ENCODE data around the gene RAB40C. TPM values are rescaled to one million over a fixed set of nuclear protein-coding genes. Genes with fewer than 3 reads are reported as not detected.

RAB40C gene, protein sequence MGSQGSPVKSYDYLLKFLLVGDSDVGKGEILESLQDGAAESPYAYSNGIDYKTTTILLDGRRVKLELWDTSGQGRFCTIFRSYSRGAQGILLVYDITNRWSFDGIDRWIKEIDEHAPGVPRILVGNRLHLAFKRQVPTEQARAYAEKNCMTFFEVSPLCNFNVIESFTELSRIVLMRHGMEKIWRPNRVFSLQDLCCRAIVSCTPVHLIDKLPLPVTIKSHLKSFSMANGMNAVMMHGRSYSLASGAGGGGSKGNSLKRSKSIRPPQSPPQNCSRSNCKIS
- total RNA-seq (2014; rRNA removed; shearing (Covaris generic)) = 15.6 and 17.4 TPM in 2 replicates

DNA sequence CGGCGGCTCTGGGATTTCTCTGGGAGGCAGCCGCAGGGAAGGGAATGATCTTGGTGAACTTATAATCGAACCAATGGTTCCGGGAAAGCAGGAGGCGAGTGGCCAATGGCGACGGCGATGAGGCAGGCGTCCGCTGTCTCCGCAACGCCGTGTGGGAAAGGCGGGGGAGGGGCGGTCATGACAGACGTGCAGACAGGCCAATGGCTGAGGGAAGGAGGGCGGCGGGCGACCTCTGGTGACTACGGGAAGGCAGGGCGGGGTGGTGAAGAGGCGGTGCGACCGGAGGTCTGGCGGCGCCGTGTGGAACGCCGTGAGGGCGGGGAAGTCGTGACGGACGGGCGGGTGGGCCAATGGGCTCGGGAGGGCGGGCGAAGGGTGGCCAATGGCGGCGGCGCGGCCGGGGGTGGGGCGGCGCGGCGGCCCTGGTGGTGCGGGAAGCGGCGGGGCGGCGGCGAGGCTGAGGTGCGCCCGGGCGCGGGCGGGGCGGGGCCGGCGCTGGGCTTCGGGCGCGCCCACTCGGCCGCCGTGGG is at the start of gene RAB40C:
RAB40C (plus strand) TSS at position 409 of the 530 bp plus-strand sequence. CDS start 226 bp downstream, outside the sequence.

DNA sequence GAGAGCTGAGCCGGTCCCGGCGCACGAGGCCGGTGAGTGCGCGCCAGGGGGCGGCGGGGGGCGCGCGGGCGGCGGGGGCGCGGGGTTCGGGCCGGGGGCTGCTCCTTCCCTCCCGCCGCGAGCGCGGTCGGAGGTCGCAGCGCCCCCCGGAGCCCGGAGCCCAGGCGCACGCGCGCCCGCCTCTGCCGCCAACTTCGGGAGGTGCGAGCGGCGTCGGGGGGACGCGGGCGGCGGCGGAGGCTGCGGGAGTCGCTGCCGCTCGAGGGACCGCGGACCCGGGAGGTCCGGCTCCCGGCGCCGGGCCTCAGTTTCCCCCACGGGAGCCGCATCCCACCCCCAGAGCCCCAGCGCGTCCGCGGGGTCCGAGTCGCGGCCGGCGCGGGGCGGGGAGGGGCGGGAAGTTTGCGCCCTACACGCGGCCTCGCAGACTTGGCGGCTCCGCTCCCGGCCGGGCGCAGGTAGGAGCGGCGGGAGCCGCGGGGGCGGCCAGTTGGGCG is 29.6 kb upstream of the RAB40C start, which contains the start of gene PRR35:
PRR35 (plus strand) TSS at position 191 of the 497 bp plus-strand sequence. CDS start 2,901 bp downstream, outside the sequence.

DNA sequence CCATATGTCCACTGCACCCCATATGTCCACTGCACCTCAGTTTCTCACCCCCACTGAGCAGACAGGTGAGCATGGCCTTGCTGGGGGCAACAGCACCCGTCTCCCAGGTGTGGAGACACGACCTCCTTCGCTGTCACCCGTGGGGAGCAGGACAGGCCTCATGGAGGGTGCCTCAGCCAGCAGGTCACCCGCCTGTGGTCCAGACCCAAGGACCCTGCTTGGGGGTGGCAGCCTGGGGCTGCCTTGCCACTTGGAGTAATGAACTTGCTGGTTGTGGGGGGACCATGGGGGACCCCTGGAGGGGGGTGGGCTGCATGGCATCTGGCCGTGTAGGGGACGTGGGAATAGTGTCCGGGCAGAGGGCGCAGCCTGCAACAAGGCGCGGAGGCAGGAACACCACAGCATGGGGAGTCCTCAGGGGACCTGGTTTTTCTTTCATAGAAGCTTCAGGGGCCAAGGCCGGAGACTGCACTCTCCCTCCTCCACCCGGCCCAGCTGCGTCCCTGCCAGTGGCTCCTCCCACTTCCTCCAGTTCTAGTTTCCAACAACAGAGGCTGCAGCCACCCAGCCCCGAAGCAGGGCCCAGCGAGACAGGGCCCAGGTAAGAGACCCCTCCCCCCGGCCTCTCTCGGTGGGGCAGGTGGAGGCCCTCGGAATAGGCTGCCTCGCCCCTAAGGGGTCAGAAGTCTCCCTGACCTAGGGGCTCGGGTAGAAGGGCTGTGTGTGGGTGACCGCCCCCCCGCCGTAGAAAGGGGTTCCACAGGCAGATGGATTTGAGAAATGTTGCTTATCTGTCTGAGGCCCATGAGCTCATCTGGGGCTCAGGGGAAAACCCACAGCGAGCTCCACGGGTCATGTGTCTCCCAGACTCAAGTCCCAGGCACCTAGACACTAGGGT is 23.1 kb upstream of the RAB40C start, which contains the start of gene NHLRC4:
NHLRC4 (plus strand) TSS at position 531 of the 898 bp plus-strand sequence. CDS start 1,043 bp downstream, outside the sequence.

DNA sequence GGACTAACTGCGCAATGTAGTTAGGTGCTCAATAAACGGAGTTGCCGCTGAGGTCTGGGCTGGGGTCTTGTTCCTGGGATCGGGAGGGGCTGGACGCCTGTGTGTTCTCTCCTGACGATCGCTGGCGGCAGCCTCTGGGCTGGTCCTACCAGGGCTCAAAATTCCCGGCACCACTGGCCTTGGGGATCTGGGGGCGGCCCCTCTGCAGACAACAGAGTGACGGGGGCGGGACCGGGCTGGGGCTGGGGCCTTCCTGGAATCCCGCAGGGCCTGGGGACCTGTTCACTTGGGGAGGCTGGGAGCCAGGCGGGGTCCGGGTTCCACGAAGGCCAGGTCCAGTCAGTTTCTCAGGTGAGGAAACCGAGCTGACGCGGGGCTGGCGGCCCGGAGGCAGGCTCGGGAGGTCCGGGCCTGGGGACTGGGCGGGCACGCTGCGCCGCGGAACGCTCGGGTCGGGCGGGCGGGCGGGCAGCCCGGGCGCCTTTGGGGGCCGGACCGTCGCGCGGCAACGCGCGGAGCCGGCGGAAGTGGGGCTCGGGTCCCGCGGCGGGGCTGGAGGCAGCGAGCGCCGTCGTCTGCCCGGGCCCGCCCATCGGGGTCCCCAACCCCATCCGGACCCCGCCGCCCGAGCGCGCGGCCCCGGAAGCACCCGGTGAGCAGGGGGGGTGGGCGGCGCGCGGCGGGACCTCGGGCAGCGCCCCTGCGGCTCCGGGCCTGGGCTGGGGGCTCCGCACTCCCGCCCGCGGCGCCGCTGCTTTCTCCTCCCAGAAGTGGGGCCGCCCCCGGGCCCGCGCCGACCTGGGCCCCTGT is 20.2 kb upstream of the RAB40C start, which contains the start of gene PIGQ:
PIGQ (plus strand) TSS at position 524 of the 810 bp plus-strand sequence. CDS start 4,107 bp downstream, outside the sequence.

DNA sequence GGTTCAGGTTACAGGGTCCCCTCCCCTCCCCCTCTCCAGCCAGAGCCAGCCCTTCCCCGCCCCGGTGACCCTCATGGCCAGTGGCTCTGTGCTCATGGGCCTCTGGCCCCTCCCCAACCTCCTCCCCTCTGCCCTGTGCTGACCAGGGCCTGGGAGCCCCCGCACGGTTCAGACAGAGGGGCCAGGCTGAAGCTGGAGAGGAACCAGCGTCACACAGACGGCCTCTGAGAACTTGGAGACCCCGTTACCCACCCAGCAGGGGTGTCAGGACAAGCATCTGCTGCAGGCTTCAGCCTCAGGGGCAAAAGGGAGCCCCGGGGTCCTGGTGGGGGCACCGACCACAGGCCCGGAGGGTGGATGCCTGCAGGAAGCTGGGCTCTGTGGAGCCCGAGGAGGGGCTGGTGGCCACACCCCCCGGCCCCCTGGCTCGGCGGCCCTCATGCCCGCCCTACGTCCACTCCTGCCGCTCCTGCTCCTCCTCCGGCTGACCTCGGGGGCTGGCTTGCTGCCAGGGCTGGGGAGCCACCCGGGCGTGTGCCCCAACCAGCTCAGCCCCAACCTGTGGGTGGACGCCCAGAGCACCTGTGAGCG is 41.0 kb downstream of the RAB40C start, which contains the start of gene WFIKKN1:
WFIKKN1 (plus strand) TSS at position 171 of the 591 bp plus-strand sequence; CDS start at position 440, 269 bp downstream.

DNA sequence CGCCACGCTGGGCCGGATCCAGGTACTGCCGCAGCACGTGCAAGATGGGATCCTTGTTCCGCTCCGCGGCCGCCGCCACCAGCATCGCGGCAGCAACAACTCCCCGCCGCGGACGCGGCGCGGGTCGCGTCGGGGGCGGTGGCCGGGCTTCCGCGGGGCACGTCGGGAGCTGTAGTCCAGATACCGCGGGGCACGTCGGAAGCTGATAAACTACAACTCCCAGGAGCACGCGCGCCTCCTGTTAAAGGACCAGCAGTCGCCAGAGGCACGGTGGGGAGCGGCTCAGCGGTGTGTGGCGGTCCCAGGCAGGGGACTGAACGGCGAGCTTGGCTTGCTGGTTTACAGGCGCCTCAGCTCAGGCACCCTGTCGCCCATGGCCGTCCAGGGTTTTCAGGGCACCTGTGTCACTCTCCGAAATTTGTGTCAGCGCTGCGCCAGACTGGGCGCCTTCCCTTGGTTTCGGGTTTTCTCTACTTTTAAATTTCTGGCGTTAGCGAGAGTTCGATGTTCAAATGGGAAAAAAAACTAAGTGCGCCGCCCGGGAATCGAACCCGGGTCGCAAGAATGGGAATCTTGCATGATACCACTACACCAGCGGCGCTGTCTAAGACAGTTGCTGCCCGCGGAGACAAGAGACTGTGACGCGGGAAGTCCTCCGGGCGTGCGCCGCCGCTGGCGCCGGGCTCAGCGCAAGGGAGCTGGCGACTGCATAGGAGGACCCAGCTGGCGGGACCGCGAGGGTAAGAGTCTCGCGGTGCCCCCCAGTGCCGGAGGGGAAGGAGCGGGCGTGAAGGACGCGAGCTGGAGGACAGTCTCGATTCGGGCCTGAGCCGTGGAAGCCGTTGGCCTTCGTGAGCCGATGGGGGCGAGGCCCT is 46.6 kb downstream of the RAB40C start, which contains the start of gene METTL26:
METTL26 (minus strand) TSS at position 100 of the 875 bp plus-strand sequence; CDS start at position 85, 15 bp downstream.

DNA sequence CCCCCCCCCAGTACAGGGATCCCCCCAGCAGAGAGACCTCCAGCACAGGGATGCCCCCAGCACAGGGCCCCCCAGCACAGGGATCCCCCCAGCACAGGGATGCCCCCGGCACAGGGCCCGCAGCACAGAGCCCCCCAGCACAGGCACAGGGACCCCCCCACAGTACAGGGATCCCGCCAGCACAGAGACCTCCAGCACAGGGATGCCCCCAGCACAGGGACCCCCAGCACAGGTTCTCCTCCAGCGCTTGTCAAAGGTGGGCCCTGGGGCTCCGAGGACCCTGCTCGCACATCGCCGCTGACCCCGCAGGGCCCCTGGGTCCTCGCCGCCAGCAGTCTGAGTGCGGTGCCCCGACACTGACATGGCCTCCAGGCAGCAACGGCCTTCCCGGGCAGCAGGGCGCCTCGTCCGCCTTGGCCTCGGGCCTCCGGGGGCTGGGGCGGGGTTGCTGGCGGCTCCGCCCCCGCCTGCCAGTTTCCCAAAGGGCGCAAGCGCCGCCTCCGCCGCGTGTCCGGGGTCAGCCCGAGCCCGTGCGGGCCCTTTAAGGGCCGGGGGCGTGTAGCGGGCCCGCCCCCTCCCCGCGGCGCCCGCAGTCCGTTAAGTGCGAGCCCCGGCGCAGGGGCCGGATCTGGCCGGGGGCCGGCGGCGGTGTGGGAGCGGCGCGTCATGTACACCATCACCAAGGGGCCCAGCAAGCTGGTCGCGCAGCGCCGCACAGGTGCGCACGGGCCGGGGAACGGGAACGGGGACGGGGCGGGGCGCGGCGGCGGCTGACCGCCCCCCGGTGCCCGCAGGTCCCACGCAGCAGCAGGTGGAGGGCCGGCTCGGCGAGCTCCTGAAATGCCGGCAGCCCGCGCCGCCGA is 51.7 kb downstream of the RAB40C start, which contains the start of gene MCRIP2:
MCRIP2 (plus strand) TSS at position 503 of the 863 bp plus-strand sequence; CDS start at position 667, 164 bp downstream.

DNA sequence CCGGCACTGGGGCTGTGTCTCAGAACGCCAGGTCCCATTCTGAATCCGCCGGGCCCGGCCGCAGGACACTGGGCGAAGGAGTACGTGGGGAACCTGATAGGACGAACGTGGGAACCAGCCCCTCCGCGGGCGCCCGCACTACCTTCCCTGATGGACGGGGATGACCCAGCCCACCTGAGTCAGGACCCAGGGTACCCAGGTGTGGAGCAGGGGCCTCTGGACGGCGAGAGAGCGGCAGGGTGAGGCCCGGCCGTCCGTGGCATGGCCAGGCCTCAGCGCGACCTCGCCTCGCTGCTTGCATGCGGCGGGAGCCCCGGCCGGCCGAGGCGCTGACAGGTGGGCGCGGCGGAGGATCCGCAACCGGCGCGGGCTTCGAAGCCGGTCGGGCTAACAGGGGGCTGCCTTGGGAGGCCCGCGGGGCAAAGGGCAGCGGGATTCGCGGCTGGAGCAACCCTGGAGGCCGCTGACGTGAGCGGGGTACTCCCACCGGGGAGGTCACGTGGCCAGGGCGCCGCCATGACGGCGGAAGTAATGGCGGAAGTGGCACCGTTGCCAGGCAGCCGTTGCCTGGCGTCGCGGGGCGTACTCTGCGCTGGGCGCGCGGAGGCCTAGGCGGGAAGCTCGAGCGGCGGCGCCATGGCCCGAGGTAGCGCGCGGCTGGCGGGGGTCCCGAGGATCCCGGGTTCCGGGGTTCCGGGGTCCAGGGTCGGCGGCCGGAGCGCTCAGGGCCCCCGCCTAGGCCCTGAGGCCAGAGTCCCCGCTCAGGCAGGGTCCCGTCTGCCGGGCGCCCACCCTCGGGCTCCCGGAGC is 59.1 kb downstream of the RAB40C start, which contains the start of gene WDR90:
WDR90 (plus strand) TSS at position 585 of the 809 bp plus-strand sequence; CDS start at position 637, 52 bp downstream.

DNA sequence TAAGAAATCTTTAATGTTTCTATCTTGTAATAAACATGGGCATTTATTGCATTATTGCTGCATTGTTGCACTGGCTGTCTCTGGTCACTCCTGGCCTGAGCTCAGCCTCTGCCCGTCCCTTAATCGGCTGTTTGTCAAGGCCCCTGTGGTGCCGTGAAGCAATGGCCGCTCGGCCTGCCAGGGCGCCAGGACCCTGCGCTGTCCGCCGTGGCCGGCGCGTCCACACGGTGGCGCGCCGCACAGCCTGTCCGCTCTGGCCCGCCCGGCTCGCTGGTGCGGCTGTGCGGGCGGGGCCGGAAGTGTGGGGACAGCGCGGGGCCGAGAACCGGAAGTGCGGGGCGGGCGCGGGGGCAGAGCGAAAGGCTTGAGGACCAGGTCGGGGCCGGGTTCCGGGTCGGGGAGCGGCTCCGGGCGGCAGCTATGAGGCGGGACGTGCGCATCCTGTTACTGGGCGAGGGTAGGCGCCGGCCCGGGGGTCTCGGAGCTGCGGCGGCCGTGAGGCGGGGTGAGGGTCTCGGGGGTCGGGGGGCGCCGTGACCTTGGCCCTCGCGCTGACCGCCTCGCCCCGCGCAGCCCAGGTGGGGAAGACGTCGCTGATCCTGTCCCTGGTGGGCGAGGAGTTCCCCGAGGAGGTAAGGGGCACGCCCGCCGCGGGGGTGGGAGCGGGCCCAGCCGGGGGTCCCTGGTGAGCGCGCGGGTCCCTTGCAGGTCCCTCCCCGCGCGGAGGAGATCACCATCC is 78.1 kb downstream of the RAB40C start, which contains the start of gene RHOT2:
RHOT2 (plus strand) TSS at position 353 of the 739 bp plus-strand sequence; CDS start at position 421, 68 bp downstream.

DNA sequence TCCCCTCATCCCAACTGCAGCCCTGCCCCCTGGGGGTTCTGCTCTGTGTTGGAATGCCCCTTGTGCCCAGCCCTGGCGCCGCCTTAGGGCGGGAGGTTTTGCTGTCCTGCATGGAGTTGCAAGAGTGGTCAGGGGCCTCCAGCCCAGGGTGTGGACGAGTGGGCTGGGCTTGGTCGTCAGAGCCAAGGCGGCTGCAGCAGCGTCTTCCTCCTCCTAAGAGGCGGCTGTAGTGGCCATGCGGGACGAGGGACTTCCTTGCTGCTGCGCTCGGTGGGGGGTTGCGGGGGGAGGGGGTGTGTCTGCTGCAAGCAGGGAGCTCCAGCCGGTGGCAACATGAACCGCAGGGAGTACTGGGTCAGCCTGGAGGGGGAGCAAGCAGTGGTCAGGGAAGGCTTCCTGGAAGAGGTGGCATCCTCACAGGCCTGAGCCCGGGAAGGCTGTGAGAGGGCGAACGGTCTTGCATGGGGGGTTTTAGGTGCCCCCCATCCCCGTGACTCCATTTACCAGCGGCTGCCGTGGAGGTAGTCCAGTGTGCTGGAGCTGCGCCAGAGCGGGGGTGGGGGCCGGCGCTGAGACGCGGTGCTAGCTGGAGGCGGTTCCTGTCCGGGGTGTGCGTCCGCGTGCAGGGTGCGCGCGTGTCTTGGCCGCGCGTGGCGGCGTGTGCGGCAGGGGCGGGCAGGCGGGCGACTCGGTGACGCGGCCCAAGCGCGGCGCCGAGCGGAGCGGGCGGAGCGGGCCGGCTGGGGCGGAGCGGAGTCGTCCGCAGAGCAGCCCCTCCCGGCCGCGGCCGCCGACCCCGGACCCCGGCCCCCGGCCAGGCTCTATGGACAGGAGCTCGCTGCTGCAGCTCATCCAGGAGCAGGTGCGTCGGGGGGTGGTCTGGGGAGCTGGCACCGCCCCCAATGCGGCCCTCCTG is 85.4 kb downstream of the RAB40C start, which contains the start of gene RHBDL1:
RHBDL1 (plus strand) TSS at position 704 of the 916 bp plus-strand sequence; CDS start at position 824, 120 bp downstream.

Small RNA genes lying within 50 kb of the gene (small RNA-seq; reads per million reads assigned to genes)
- 0.29 reads per million for gene MIR3176
- not detected for gene Z98883.1

Other genes starting within 250 kb of the RAB40C start
- gene AXIN1, start 237.3 kb upstream of the RAB40C start, total RNA-seq (2014; rRNA removed; shearing (Covaris generic)) = 36.7 and 40.2 TPM in 2 replicates
- gene MRPL28, start 219.5 kb upstream of the RAB40C start, total RNA-seq (2014; rRNA removed; shearing (Covaris generic)) = 248 and 271 TPM in 2 replicates
- 25.1 and 44.4 TPM in 2 replicates for gene PGAP6, start 208.1 kb upstream of the RAB40C start, total RNA-seq (2014; rRNA removed; shearing (Covaris generic))
- gene NME4, start 192.9 kb upstream of the RAB40C start, total RNA-seq (2014; rRNA removed; shearing (Covaris generic)) = 226 and 246 TPM in 2 replicates
- gene DECR2, start 188.2 kb upstream of the RAB40C start, total RNA-seq (2014; rRNA removed; shearing (Covaris generic)) = 18.3 and 25.2 TPM in 2 replicates
- 20.9 and 24.1 TPM in 2 replicates for gene RAB11FIP3, start 164.4 kb upstream of the RAB40C start, total RNA-seq (2014; rRNA removed; shearing (Covaris generic))
- gene CAPN15, start 62.4 kb upstream of the RAB40C start, total RNA-seq (2014; rRNA removed; shearing (Covaris generic)) = 53.1 and 58.8 TPM in 2 replicates
- gene PRR35, start 29.7 kb upstream of the RAB40C start, total RNA-seq (2014; rRNA removed; shearing (Covaris generic)) = 0.16 TPM in 1 of 2 replicates, not detected in the other
- gene NHLRC4, start 23.1 kb upstream of the RAB40C start, total RNA-seq (2014; rRNA removed; shearing (Covaris generic)) = 0.11 and 0.56 TPM in 2 replicates
- gene PIGQ, start 20.1 kb upstream of the RAB40C start, total RNA-seq (2014; rRNA removed; shearing (Covaris generic)) = 35.4 and 47.3 TPM in 2 replicates
- gene WFIKKN1, start 40.9 kb downstream of the RAB40C start, total RNA-seq (2014; rRNA removed; shearing (Covaris generic)) = 0.04 TPM in 1 of 2 replicates, not detected in the other
- gene METTL26, start 46.2 kb downstream of the RAB40C start, total RNA-seq (2014; rRNA removed; shearing (Covaris generic)) = 266 and 301 TPM in 2 replicates
- 54.2 and 55.8 TPM in 2 replicates for gene MCRIP2, start 51.8 kb downstream of the RAB40C start, total RNA-seq (2014; rRNA removed; shearing (Covaris generic))
- gene WDR90, start 59.3 kb downstream of the RAB40C start, total RNA-seq (2014; rRNA removed; shearing (Covaris generic)) = 49.9 and 77.0 TPM in 2 replicates
- gene RHOT2, start 78.1 kb downstream of the RAB40C start, total RNA-seq (2014; rRNA removed; shearing (Covaris generic)) = 140 and 152 TPM in 2 replicates
- 6.5 and 6.8 TPM in 2 replicates for gene RHBDL1, start 85.6 kb downstream of the RAB40C start, total RNA-seq (2014; rRNA removed; shearing (Covaris generic))
- gene STUB1, start 90.3 kb downstream of the RAB40C start, total RNA-seq (2014; rRNA removed; shearing (Covaris generic)) = 237 and 270 TPM in 2 replicates
- gene JMJD8, start 94.3 kb downstream of the RAB40C start, total RNA-seq (2014; rRNA removed; shearing (Covaris generic)) = 93.3 and 97.0 TPM in 2 replicates
- gene WDR24, start 100.3 kb downstream of the RAB40C start, total RNA-seq (2014; rRNA removed; shearing (Covaris generic)) = 4.0 and 10.0 TPM in 2 replicates
- 0.04 TPM in 1 of 2 replicates, not detected in the other for gene FBXL16, start 115.7 kb downstream of the RAB40C start, total RNA-seq (2014; rRNA removed; shearing (Covaris generic))
- 201 and 228 TPM in 2 replicates for gene METRN, start 125.1 kb downstream of the RAB40C start, total RNA-seq (2014; rRNA removed; shearing (Covaris generic))
- gene ANTKMT, start 131.1 kb downstream of the RAB40C start, total RNA-seq (2014; rRNA removed; shearing (Covaris generic)) = 71.1 and 79.8 TPM in 2 replicates
- 14.4 and 16.5 TPM in 2 replicates for gene CCDC78, start 136.4 kb downstream of the RAB40C start, total RNA-seq (2014; rRNA removed; shearing (Covaris generic))
- gene HAGHL, start 137.0 kb downstream of the RAB40C start, total RNA-seq (2014; rRNA removed; shearing (Covaris generic)) = 41.0 and 47.9 TPM in 2 replicates
- 39.5 and 43.3 TPM in 2 replicates for gene CIAO3, start 150.9 kb downstream of the RAB40C start, total RNA-seq (2014; rRNA removed; shearing (Covaris generic))
- gene MSLN, start 170.7 kb downstream of the RAB40C start, total RNA-seq (2014; rRNA removed; shearing (Covaris generic)) = 9.2 and 11.1 TPM in 2 replicates
- gene RPUSD1, start 198.3 kb downstream of the RAB40C start, total RNA-seq (2014; rRNA removed; shearing (Covaris generic)) = 42.7 and 43.5 TPM in 2 replicates
- gene CHTF18, start 198.6 kb downstream of the RAB40C start, total RNA-seq (2014; rRNA removed; shearing (Covaris generic)) = 53.4 and 56.0 TPM in 2 replicates
- not detected in 2 replicates for gene GNG13, start 210.7 kb downstream of the RAB40C start, total RNA-seq (2014; rRNA removed; shearing (Covaris generic))